ENCODE data around the gene HLA-G. TPM values are rescaled to one million over a fixed set of nuclear protein-coding genes. Genes with fewer than 3 reads are reported as not detected.
"Not testable (repeated sequence)": the region's sequence is repeated elsewhere in the genome, so short reads cannot be mapped to it uniquely, and the experiment has no call there.

Gene HLA-G
- total RNA-seq, 1 donor from 2014 or later, result 1.8 TPM

- intact Hi-C loops (cut with micrococcal nuclease), result no loop called here
Observed at GRCh38 chr6:29865631-29866030, 38.0 kb downstream of the HLA-G start.

GRCh38 chr6:29870104-29870503 lies 42.5 kb downstream of the HLA-G start:
- intact Hi-C loops (cut with micrococcal nuclease), result no loop called here

GRCh38 chr6:29872791-29873190 lies 45.2 kb downstream of the HLA-G start:
- intact Hi-C loops (cut with micrococcal nuclease), result no loop called here

- intact Hi-C loops (cut with micrococcal nuclease), result no loop called here
Observed at GRCh38 chr6:29875257-29875656, 47.6 kb downstream of the HLA-G start.

- intact Hi-C loops (cut with micrococcal nuclease), result not testable (repeated sequence)
Observed at GRCh38 chr6:29875734-29876133, 48.1 kb downstream of the HLA-G start.

Other genes starting within 250 kb of the HLA-G start
- gene OR2H2, start 242.7 kb upstream of the HLA-G start, total RNA-seq, result not detected in 2 replicates
- 22.8 and 26.5 TPM in 2 replicates for gene GABBR1, start 194.6 kb upstream of the HLA-G start, total RNA-seq
- gene MOG, start 170.7 kb upstream of the HLA-G start, total RNA-seq, result not detected in 2 replicates
- gene ZFP57, start 146.7 kb upstream of the HLA-G start, total RNA-seq, result 2.1 and 2.3 TPM in 2 replicates
- gene HLA-F, start 104.4 kb upstream of the HLA-G start, total RNA-seq, result 285 and 293 TPM in 2 replicates
- 1,695 and 1,705 TPM in 2 replicates for gene HLA-A, start 114.7 kb downstream of the HLA-G start, total RNA-seq
- gene POLR1H, start 233.4 kb downstream of the HLA-G start, total RNA-seq, result 69.6 and 72.2 TPM in 2 replicates
- 57.0 and 59.6 TPM in 2 replicates for gene PPP1R11, start 239.4 kb downstream of the HLA-G start, total RNA-seq
- gene RNF39, start 247.9 kb downstream of the HLA-G start, total RNA-seq, result not detected in 2 replicates

All from T-helper 2 cell treated with Interferon-gamma antibody and Interleukin-4, amounts not matched to agents 100 ng/mL and 5 ng/mL, for 36 hours (primary cell).